Astrocyte of the hippocampus (primary cell): ENCODE measurements around the gene AZI2.
A peak's percentile ranks its signal among the peaks of the same experiment; 100 is the strongest.

Experiments
- DNase-seq: peaks from one replicate; pipeline ENCODE4 v3.0.0; 2011; ENCODE audit warnings: low read depth, low spot score

Gene AZI2, protein sequence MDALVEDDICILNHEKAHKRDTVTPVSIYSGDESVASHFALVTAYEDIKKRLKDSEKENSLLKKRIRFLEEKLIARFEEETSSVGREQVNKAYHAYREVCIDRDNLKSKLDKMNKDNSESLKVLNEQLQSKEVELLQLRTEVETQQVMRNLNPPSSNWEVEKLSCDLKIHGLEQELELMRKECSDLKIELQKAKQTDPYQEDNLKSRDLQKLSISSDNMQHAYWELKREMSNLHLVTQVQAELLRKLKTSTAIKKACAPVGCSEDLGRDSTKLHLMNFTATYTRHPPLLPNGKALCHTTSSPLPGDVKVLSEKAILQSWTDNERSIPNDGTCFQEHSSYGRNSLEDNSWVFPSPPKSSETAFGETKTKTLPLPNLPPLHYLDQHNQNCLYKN

GRCh38 chr3:28348629-28349468, at the start of gene AZI2, which contains the start of gene ZCWPW2:
TSS of gene AZI2 (minus strand) at chr3:28348824. CDS start at chr3:28340617, 8,207 bp downstream.
TSS of gene ZCWPW2 (plus strand) at chr3:28348721. CDS start at chr3:28413069, 64,348 bp downstream.
- DNase-seq = peak; percentile 99

GRCh38 chr3:28388978-28389377, 40.4 kb upstream of the AZI2 start:
- no peak for DNase-seq

- DNase-seq = no peak
Observed at GRCh38 chr3:28386049-28386448, 37.4 kb upstream of the AZI2 start.

- DNase-seq = peak; percentile 0
Observed at GRCh38 chr3:28376424-28376823, 27.8 kb upstream of the AZI2 start.

DNA sequence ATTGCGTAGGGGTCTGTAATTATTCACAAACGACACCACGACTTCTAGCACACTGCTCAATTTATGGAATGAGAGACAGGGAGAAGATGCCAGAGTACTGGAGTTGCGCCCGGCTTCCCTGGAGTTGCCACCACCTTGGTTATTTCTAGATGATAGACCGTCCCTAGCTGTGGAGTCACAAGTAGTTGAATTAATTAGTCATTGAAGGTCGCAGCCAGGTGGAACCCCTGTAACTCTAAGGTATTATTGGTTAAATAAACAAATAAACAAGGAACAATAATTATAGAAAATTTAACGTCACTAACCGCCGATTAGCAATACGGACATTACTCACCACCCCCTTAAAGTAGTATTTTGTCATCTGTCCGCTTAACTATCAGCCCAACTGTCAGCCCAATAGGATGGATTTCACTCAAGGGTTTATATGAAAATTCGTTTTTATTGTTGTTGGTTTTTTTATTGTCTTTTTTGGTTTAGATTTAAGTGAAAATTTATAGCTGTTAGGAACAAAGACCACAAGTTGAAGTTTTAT, 911 bp upstream of the AZI2 start:
- DNase-seq = no peak

- no peak for DNase-seq
Observed at GRCh38 chr3:28348265-28348628, 377 bp downstream of the AZI2 start.

- DNase-seq = no peak
Observed at GRCh38 chr3:28347374-28348264, 1.0 kb downstream of the AZI2 start.

DNA sequence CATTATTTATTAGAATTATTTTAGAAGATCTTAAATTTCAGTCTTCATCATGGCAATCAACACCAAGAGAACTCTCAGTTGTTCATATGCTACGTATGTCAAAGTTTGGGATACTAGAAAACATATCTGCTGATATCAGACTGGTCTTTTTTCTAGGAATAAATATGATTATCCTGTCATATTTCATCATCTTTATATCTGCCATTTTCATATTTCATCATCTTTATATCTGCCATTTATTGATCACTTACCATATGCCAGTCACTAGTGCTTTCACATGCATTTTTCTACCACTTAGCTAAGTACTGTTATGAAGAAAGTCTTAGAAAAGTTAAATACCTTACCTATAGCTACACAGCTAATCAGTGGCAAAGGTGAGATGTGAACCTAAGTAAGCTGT, 2.9 kb downstream of the AZI2 start:
- DNase-seq = no peak

GRCh38 chr3:28343144-28343543, 5.5 kb downstream of the AZI2 start:
- no peak for DNase-seq

- no peak for DNase-seq
Observed at GRCh38 chr3:28337230-28337629, 11.4 kb downstream of the AZI2 start.

GRCh38 chr3:28335246-28335645, 13.4 kb downstream of the AZI2 start:
- DNase-seq = no peak

- DNase-seq = no peak
Observed at GRCh38 chr3:28334552-28334951, 14.1 kb downstream of the AZI2 start.

DNA sequence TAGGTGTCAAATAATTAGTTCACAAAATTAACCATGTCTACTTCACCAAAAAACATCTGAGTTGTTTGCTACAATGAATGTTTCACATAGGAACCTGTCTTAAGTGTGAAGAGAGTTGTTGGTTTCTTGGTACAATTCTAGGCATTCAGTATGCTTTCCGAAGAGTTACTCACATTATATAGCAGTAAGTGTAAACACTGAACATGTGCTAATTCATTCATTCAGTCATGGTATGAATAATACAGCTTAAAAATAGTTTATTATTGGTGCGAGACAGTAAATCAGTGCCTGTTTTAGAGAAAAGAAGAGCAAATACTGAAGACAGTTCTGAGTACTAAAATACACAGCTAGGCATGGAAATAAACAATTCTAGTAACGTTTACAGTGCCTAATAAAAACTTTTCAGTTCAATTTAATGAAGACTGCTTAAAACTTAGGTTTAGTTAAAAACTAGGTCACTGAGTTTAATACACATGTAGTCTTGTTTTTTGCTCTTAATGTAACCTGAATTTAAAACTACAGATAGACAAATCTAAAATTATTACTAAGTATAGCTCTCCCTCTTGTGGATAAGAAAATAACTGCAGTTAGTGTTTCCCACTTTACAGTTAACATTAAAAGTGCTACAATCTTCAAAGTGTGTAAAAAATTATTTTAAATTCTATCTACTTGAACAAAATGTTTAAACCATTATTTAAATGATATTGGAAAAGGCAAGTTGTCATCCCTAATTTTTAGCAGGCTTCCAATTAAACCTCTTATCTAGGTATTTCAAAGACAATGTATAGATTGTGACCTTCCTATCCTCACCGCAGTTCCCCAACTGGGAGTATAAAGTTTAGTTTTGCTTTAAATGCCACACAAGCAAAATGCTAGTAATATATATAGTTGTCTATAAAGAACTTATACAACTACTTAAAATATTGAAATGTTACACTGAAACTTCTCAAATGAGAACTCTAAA, 20.2 kb downstream of the AZI2 start:
- peak; percentile 46 for DNase-seq

- DNase-seq = peak; percentile 52
Observed at GRCh38 chr3:28326458-28326926, 22.1 kb downstream of the AZI2 start.

- DNase-seq = peak; percentile 73
Observed at GRCh38 chr3:28322464-28322863, 26.2 kb downstream of the AZI2 start.

DNA sequence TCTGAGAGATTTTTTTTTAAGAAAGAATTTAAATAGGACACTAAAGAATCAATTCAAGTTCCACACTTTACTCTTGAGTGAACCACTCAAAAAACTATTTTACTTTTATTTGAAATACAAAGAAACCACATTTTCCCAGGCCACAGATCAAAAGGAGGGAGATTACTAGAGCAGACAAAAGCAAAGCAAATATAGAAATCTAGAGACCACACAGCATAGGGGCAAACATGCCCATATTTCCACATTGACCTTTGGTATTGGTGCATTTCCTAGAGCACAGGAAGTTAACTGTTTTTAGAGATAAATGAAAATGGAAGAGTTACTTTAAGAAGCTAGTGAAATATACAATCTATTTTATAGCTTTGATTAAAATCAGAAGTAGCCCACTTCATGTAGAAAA, 27.6 kb downstream of the AZI2 start:
- DNase-seq = no peak

- peak; percentile 47 for DNase-seq
Observed at GRCh38 chr3:28317438-28318022, 31.1 kb downstream of the AZI2 start.

- DNase-seq = no peak
Observed at GRCh38 chr3:28316226-28316625, 32.4 kb downstream of the AZI2 start.

- DNase-seq = no peak
Observed at GRCh38 chr3:28315711-28316110, 32.9 kb downstream of the AZI2 start.

DNA sequence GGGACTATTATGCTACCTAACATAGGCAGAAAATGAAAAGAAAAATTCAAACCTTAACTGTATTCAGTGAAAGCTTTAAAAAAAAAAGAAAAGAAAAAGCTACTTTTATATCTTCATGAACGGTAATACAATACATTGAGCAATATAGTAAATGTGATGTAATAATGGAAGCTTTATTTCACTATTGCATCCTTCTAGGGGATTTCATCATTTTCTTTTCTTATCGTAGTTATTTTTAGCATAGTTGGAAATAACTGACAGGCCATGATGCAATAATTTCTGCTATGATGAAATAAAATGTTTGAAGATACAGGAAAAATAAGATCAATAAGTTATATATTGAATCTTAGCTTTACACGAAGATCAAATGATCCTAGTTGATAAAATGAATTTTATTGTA, 40.4 kb downstream of the AZI2 start:
- DNase-seq = no peak
